Bronchial epithelial cell (primary cell): ENCODE data around the gene ZFYVE9. TPM values are rescaled to one million over a fixed set of nuclear protein-coding genes. Genes with fewer than 3 reads are reported as not detected.

ENCODE experiments used
- DNase-seq: peaks from one replicate; pipeline ENCODE4 v3.0.0-alpha.2; 2010; ENCODE audit warnings: low read depth
- FAIRE-seq: peaks from 2 replicates; lab custom pipeline; 2011; peaks lifted over from hg19 to GRCh38; lab: Jason Lieb, UNC
- H3K27me3 ChIP-seq: 2 replicates; pipeline ENCODE4 v1.5.1; 2011; ENCODE audit warnings: low read length; ENCODE audit not compliant: control insufficient read depth, insufficient read depth
- H3K36me3 ChIP-seq: 2 replicates; pipeline ENCODE4 v1.5.1; 2011; ENCODE audit warnings: low read length; ENCODE audit not compliant: control insufficient read depth, insufficient read depth
- H3K4me3 ChIP-seq: 2 replicates; pipeline ENCODE4 v1.5.1; 2011; ENCODE audit warnings: mild to moderate bottlenecking, low read depth, low read length, control low read depth
- CTCF ChIP-seq: IDR thresholded peaks from 2 replicates; pipeline ENCODE4 v1.5.1; 2011; ENCODE audit warnings: mild to moderate bottlenecking, moderate library complexity, low read length, control low read depth, inconsistent platforms; ENCODE audit not compliant: insufficient read depth, severe bottlenecking
- total RNA-seq: library from RNA; depleted of rRNA; stranded (reverse); fragments of >200 nt; gene quantifications from 2 replicates; pipeline ENCODE4 v1.2.1, GENCODE V29; 2014

Gene ZFYVE9
- total RNA-seq, 1 donor from 2014 or later, result 44.8 TPM

DNA sequence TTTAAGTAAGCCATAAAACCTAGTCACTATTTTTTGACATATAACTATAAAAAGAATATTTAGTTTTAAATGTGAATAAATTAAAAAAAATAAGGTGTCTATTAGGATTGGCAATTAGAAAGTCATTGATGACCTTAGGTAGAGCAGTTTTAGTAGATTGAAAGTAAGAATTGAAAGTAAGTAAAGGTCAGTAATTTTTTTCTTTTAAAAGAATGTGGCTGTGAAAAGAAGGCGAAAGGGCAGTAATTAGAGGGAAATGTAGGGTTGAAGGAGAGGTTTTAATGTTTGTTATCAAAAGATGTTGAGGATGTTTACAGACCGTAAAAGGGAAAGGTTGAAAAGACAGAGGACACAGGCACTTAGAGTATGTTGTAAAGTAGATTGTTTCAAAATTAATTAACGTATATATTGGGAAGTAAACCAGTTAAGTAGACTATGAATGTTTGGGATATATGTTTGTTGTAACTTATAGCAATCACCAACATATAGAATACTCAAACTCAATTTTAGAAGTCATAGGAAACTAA lies 41.0 kb downstream of the ZFYVE9 start:
- Histone ChIP-seq H3K4me3 (no peak overlapping the region), H3K36me3 (no peaks in the 10 kb centered on the region), H3K27me3 (no peaks in the 10 kb centered on the region)
- DNase-seq, result no peak
- FAIRE-seq, result no peak
- TF ChIP-seq CTCF, result no peak

GRCh38 chr1:52186449-52186848 lies 44.6 kb downstream of the ZFYVE9 start:
- no peaks in the 10 kb centered on the region for H3K27me3 ChIP-seq
- DNase-seq (no peak), FAIRE-seq (no peak)
- no peak for TF ChIP-seq CTCF
- H3K36me3 ChIP-seq, result no peaks in the 10 kb centered on the region
- no peak overlapping the region for H3K4me3 ChIP-seq

DNA sequence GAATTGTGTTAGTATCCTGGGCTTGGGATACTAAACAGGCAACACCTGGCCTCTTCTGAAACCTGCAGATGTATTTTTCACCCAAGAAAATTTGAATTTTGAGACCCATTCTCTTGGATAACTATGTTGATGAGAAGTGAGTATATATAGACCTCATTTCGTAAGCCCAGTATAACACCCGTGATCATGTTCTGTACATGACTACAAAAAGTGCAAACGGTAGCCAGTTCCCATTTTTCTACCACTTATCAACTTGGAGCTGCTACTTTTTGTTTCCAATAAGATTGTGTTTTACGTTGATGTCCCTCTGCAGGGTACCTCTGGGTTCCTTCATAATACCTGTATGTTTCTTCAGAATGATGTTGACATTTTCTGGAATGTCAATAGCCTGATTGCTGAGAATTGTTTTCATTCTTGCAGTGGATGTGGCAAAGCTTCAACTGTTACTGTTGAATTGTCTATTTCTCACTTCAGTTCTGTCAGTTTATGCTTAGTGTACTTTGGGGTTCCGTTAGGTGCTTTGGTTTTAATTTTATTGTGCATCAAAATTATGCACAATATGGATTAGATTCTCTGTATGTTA lies 48.1 kb downstream of the ZFYVE9 start:
- Histone ChIP-seq H3K36me3 (no peaks in the 10 kb centered on the region), H3K27me3 (no peaks in the 10 kb centered on the region), H3K4me3 (no peak overlapping the region)
- DNase-seq (no peak), FAIRE-seq (no peak)
- no peak for TF ChIP-seq CTCF

DNA sequence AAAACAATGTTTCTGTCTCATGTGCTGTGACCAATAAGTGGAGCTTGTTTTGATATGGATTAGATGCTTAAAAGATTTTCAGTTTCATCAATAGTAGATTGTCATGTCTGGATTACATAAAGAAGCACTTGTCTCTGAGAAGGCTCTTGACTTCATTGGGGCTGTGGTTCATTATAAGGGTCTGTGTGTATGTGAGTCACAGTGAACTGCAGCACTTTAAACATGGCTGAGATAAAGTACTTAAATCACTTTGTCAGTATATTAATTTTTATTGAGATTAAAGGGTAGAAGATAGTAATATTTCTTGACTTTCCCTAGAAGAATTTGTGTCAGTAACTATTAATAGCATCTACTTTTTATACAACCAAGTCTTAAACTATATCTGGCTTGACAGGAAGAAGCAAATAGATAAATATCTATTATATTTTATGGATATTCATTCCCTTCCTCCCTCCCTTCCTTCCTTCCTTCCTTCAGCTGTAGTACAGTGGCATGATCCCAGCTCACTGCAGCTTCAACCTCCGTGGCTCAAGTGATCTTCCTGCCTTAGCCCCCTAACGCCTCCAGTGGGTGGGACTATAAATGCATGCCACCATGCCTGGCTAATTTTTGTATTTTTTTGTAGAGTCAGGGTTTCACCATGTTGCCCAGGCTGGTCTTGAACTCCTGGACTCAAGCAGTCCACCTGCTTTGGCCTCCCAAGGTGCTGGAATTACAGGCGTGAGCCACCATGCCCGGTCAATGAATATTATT lies 48.8 kb downstream of the ZFYVE9 start:
- Histone ChIP-seq H3K4me3 (no peak overlapping the region), H3K36me3 (no peaks in the 10 kb centered on the region), H3K27me3 (no peaks in the 10 kb centered on the region)
- no peak for TF ChIP-seq CTCF
- FAIRE-seq, result no peak
- DNase-seq, result no peak

DNA sequence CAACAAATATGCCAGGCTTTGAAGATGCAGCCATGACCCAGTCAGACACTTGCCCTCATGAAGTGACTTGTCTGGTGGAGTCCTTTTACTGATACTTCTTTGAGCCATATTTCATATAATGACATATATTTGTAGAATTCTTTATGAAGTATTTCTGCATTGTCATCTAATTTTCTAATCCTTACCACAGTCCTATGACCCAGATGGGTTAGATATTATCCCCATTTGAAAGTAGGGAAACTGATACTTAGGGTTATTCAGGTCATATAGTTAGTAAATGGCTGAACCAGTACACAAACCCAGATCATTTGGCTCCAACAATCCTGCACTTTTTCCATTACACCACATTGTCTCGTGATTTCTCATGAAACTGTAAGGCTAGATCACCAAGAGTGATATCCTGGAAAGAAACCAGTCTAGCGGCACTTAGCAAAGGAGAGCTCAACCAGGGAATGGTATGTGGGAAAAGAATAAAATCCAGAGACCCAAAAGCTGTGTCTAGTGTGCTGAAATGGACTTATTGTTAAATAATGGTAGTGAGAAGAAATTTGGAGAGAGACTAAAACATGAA lies 49.6 kb downstream of the ZFYVE9 start:
- Histone ChIP-seq H3K36me3 (no peaks in the 10 kb centered on the region), H3K27me3 (no peaks in the 10 kb centered on the region), H3K4me3 (no peak overlapping the region)
- TF ChIP-seq CTCF, result no peak
- FAIRE-seq (no peak), DNase-seq (no peak)
